NCI-H1105 treated with DMSO at 0.1 percent for 48 hours (cell line): ENCODE measurements around the gene FMNL2.
"Not testable (repeated sequence)": the region's sequence is repeated elsewhere in the genome, so short reads cannot be mapped to it uniquely, and the experiment has no call there.

Source experiments
- DNase-seq: peaks from one replicate; lab custom pipeline; 2025; lab: John Stamatoyannopoulos, UW

FMNL2 gene

DNA sequence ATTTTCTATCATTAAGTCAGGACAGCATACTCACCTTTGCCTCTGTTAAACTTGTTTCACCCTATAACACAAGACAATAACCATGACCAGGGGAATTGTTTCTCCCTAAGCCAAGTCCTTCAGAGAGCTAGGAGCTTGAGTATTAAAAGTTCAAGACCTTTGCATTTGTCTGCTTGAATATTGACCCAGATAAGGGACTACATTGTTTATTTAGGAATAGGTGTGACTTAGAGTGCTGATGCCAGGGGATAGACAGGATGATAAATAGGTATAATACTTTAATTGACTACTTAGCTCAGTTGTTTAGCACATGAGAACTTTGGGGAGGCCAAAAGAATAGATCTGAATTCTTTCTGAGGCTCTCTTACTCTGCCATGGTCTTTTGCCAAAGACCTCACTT is 185.8 kb downstream of the FMNL2 start:
- no peak for DNase-seq

DNA sequence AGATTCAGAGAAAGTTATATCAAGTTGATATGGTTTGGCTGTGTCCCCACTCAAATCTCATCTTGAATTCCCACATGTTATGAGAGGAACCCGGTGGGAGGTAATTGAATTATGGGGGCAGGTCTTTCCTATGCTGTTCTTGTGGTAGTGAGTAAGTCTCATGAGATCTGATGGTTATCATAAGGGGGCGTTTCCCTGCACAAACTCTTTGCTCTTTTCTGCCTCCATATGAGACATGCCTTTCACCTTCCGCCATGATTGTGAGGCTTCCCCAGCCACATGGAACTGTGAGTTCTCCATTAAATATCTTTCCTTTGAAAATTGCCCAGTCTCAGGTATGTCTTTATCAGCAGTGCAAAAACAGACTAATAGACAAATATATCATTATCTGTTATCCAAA is 187.5 kb downstream of the FMNL2 start:
- not testable (repeated sequence) for DNase-seq

- DNase-seq, result no peak
Observed at GRCh38 chr2:152523091-152523490, 188.1 kb downstream of the FMNL2 start.

GRCh38 chr2:152525277-152525838 is 190.4 kb downstream of the FMNL2 start:
- no peak for DNase-seq

DNA sequence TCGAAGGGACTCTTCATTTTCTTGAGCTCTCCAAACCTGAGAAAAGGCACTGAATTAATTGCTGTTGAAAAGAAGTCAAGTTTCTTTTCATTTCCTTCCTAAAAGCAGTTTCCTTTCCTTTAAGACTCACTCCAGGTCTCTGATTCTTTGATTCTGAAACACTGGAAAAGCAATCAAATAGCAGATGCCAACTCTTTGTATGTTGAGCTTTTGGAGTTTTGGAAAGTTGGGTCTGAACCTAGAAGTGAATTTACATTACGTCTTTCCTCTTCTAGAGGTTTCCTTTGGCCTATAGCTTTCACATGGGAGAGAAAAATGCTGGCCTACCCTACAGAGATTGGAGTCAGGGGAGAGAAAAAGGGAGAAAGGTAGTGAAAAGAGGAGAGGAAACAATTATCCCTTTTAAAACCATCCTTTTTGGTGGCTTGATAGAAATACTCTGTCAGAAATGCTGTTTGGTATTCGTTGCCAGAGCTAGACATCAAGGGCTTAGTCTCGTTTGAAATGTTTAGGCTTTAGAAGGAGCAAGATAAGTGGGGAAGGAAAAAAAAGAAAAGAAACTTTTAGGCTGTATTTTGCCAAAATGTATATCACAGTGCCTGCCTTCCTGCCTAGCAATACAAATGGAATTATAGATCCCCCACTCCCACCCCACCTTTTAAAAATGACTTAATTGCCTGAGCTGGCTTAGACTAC is 194.6 kb downstream of the FMNL2 start:
- DNase-seq, result no peak

- no peak for DNase-seq
Observed at GRCh38 chr2:152532241-152532640, 197.3 kb downstream of the FMNL2 start.

DNA sequence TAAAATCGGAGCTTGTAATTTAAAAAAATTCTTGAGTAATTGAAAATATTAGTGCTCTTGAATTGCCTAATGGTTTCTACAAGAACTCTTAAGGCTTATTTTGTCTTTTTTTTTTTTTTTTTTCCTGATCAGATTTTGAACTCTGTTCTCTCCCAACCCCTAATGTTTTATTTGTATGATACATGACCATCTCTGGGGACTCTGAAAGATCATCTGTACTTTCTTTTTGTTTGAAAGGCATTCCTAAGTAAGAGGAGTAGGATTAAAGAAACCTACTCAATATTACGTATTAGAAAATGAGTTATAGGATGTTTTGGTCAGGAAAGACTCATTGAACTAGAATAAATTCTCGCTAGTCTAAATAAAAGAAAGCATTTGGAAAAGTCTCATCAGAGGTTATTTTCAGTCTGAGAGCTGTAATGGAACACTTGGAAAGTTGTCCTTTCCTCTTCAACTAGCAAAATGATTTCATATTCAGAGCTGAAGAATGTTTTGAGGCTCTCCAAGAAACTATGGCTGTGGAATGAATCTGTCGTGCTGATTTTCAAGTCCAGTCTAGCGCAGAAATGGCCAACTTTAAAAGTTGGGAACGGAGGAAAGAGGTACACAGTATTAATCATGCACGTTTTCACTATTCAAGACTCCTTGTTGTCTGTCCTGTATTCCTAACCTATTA is 199.6 kb downstream of the FMNL2 start:
- no peak for DNase-seq

- DNase-seq, result no peak
Observed at GRCh38 chr2:152537081-152537651, 202.2 kb downstream of the FMNL2 start.

GRCh38 chr2:152539424-152539823 is 204.4 kb downstream of the FMNL2 start:
- DNase-seq, result no peak

- no peak for DNase-seq
Observed at GRCh38 chr2:152541712-152542111, 206.7 kb downstream of the FMNL2 start.

DNA sequence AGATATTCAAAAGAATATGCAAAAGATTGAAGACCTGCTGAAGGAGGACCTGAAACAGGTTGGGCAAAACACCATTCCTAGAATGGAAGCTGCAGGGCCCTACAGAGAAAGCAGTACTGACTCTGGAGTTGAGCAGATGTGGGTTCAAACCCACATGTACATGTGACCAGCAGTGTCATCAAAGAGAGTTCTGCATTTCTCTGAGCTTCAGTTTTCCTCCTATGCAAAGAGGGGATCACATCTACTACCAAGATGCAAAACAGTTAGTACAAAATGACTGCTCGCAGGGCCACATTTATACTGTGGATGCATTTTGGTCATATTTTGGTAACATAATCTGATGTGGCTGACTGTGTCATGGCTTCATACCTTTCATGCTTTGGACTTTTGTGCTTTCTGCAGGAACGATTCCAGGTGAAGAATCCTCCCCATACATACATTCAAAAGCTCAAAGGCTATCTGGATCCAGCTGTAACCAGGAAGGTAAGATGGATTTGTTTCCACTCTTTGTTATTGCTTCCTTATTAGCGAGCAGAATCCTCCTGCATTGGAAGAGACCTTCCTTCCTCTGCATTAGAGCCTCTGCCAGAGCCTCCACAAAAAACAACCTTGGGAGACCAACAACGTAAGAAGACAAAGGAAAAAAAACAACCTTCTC is 207.5 kb downstream of the FMNL2 start:
- DNase-seq, result no peak

- DNase-seq, result no peak
Observed at GRCh38 chr2:152542995-152543481, 208.1 kb downstream of the FMNL2 start.

DNA sequence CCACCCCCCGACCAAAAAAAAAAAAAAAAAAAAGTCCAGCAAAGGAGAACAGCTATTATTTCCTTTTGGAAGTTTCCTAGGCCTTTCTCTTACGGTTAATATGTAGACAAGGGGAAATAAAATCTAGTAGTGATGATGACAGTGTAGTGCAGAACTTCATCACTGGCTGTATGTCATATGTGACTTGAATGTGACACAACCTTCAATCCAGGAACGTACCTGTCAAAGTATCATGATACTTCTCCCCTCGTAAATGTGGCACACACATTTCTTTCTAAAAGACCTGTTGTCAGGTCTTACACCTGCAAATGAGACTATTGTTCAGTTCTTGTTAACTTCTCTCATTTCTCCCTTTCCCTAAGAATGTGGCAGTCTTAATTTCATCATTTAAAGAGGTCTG is 208.7 kb downstream of the FMNL2 start:
- no peak for DNase-seq

- DNase-seq, result no peak
Observed at GRCh38 chr2:152544638-152545037, 209.7 kb downstream of the FMNL2 start.

- DNase-seq, result no peak
Observed at GRCh38 chr2:152546230-152546837, 211.4 kb downstream of the FMNL2 start.

DNA sequence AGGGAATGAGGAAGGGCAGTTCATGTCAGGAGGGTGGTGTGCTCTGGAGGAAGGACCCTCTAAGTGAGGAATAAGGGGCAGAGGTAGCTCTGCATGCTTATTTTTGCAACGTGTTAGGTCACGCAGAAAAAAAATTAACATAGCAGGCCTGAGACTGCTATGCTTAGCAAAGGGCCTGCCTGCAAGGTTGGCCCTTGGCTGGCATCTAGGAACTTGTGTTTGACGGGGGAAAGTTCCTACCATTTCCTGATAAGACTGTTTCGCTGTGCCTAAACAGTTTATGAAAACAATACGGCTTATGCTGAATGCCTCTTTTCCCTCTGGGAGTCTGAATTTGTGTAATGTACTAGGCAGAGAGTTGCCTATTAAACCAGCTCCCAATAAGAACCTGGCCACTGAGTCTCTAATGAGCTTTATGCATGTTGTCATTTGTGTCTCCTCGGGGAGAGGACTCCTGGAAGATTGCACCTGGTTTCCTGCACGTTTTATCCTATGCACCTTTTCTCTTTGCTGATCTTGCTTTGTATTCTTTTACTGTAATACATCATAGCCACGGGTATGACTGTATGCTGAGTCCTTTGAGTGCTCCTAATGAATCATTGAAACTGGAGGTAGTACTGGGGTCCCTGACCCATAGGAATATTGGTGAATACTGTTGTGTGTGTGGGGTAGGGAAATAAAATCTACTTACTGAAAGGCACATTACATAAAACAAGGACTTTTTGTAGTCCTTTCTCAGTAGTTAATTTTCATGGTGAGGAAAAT is 213.3 kb downstream of the FMNL2 start:
- no peak for DNase-seq

DNA sequence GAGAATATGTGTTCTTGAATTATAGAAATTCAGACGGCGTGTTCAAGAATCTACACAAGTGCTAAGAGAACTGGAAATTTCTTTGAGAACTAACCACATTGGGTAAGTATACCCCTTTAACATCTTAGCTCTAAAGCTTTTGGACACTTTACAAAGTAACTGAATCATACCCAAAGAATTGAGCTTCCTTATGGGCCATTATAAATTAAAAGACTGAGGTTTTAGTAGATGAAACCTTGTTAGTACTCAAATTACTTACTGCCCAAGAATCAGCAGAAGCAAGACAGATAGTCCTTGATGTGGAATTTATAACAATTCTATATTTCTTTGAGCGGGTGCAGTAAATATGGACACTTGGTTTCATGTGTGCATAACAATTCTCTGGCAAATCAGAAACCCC is 214.0 kb downstream of the FMNL2 start:
- no peak for DNase-seq

DNA sequence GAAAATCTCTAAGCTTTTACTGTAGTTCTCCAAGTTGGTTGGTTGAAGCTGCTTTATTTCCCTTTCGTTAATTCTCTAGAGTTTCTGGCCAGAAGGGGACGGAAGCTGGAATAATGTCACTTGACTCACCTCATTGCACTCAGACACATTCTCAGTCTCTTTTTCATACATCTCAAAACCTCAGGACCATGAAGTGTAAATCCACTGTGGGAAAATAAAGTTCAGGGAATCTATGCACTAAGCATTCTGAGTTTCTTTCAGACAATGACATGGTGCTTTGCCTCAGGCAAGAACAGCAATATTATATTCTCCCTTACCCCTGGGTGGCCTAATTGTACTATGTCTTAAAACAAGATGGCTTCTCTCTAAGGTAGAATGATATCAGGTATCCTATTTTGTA is 214.4 kb downstream of the FMNL2 start:
- no peak for DNase-seq

DNA sequence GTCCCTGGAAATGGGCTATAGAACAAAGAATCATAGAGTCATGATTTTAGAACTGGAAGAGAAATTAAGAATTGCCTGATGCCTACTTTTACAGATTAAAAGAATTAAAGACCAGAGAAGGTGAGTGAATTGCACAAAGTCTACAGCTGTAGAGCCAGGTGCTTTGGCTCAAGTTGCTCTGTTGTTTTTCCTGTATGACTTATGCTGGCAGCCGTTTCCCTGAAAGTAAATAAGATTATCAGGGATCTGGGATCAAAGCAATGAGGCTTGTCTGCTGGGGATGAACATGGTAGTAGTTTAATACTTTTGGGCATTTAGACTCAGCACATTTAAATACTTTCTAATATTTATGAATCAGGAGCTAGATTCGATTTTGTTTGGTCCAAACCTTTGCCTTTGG is 215.4 kb downstream of the FMNL2 start:
- DNase-seq, result no peak

GRCh38 chr2:152552888-152553287 is 217.9 kb downstream of the FMNL2 start:
- DNase-seq, result no peak

DNA sequence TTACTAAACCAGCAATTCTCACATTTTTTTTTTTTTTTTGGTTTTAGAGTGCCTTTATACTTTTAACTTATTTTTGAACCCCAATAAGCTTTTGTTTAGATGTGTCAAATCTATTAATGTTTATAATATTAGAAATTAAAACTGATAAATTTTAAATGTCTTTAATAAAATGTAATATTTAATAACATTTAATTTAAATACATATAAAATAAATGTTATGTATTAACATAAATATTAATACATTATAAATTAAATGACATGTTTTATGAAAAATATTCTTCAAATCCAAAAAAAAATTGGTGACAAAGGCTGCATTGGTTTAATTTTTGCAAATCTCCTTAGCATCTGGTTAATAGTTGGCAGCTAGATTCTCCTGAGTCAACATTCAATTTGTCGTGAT is 218.5 kb downstream of the FMNL2 start:
- no peak for DNase-seq
